ENCODE results near the gene IFNG-AS1. TPM values are rescaled to one million over a fixed set of nuclear protein-coding genes. Genes with fewer than 3 reads are reported as not detected.

Gene IFNG-AS1
- total RNA-seq, 4 donors from 2014 or later, result not detected

- H3K27me3 ChIP-seq, result no peaks in the 10 kb centered on the region
- no peaks in the 10 kb centered on the region for H3K36me3 ChIP-seq
- H3K4me3 ChIP-seq, result no peak overlapping the region
- no peaks in the 10 kb centered on the region for H3K4me1 ChIP-seq
- no peaks in the 10 kb centered on the region for H3K9me3 ChIP-seq
- ATAC-seq, result no peak
- no peak for TF ChIP-seq POLR2AphosphoS5 (IDR thresholded peaks at IDR 0.05)
- TF ChIP-seq POLR2A (IDR thresholded peaks at IDR 0.05), result no peak
- no peak for TF ChIP-seq EP300 (IDR thresholded peaks at IDR 0.05)
- TF ChIP-seq CTCF (IDR thresholded peaks at IDR 0.05), result no peak
- WGBS, 2 donors (ENCODE audit: low coverage in 1 of 2), result 88 to 100% methylated on average over 2 to 4 of the region's 4 CpGs
- H3K27ac ChIP-seq, result no peak overlapping the region
Observed at GRCh38 chr12:68016136-68016535, 26.9 kb downstream of the IFNG-AS1 start.

GRCh38 chr12:68018315-68018714, 29.1 kb downstream of the IFNG-AS1 start:
- Histone ChIP-seq H3K27me3 (no peaks in the 10 kb centered on the region), H3K27ac (no peak overlapping the region), H3K36me3 (no peaks in the 10 kb centered on the region), H3K4me1 (no peaks in the 10 kb centered on the region), H3K9me3 (no peaks in the 10 kb centered on the region), H3K4me3 (no peak overlapping the region)
- ATAC-seq, result no peak
- no peak for TF ChIP-seq POLR2AphosphoS5 (IDR thresholded peaks at IDR 0.05)
- no peak for TF ChIP-seq CTCF (IDR thresholded peaks at IDR 0.05)

GRCh38 chr12:68020049-68020448, 30.8 kb downstream of the IFNG-AS1 start:
- 80 to 88% methylated on average over 6 of the region's 6 CpGs for WGBS, 2 donors (ENCODE audit: low coverage in 1 of 2)
- Histone ChIP-seq H3K27ac (no peak overlapping the region), H3K4me3 (no peak overlapping the region)

GRCh38 chr12:68020699-68021098, 31.5 kb downstream of the IFNG-AS1 start:
- WGBS, 2 donors (ENCODE audit: low coverage in 1 of 2), result 65 to 78% methylated on average over 3 to 5 of the region's 5 CpGs
- Histone ChIP-seq H3K4me3 (no peak overlapping the region), H3K9me3 (no peaks in the 10 kb centered on the region), H3K27me3 (no peaks in the 10 kb centered on the region), H3K4me1 (no peaks in the 10 kb centered on the region), H3K36me3 (no peaks in the 10 kb centered on the region), H3K27ac (no peak overlapping the region)
- TF ChIP-seq CTCF (IDR thresholded peaks at IDR 0.05), result no peak
- TF ChIP-seq POLR2A (IDR thresholded peaks at IDR 0.05), result no peak
- TF ChIP-seq POLR2AphosphoS5 (IDR thresholded peaks at IDR 0.05), result no peak
- no peak for TF ChIP-seq EP300 (IDR thresholded peaks at IDR 0.05)
- ATAC-seq, result no peak

More at GRCh38 chr12:68020049-68020448, 30.8 kb downstream of the IFNG-AS1 start:
- no peaks in the 10 kb centered on the region for H3K36me3 ChIP-seq
- H3K4me1 ChIP-seq, result no peaks in the 10 kb centered on the region
- TF ChIP-seq POLR2A (IDR thresholded peaks at IDR 0.05) (no peak), CTCF (IDR thresholded peaks at IDR 0.05) (no peak), EP300 (IDR thresholded peaks at IDR 0.05) (no peak), POLR2AphosphoS5 (IDR thresholded peaks at IDR 0.05) (no peak)
- H3K9me3 ChIP-seq, result no peaks in the 10 kb centered on the region
- no peak for ATAC-seq
- no peaks in the 10 kb centered on the region for H3K27me3 ChIP-seq

GRCh38 chr12:68028647-68029046, 39.4 kb downstream of the IFNG-AS1 start:
- Histone ChIP-seq H3K9me3 (no peaks in the 10 kb centered on the region), H3K27ac (no peak overlapping the region), H3K36me3 (no peaks in the 10 kb centered on the region), H3K27me3 (no peaks in the 10 kb centered on the region), H3K4me3 (no peak overlapping the region), H3K4me1 (no peaks in the 10 kb centered on the region)
- no peak for ATAC-seq
- TF ChIP-seq CTCF (IDR thresholded peaks at IDR 0.05) (no peak), POLR2A (IDR thresholded peaks at IDR 0.05) (no peak), POLR2AphosphoS5 (IDR thresholded peaks at IDR 0.05) (no peak), EP300 (IDR thresholded peaks at IDR 0.05) (no peak)
- WGBS, 2 donors (ENCODE audit: low coverage in 1 of 2), result 88 to 91% methylated on average over 6 to 7 of the region's 7 CpGs

Data from gastroesophageal sphincter (tissue), 4 donors.